Measurements from ENCODE around the gene HSD17B14. TPM values are rescaled to one million over a fixed set of nuclear protein-coding genes. Genes with fewer than 3 reads are reported as not detected.

Gene HSD17B14
- total and polyA plus RNA-seq, 8 donors = 2.8 to 41.4 (median 9.4) TPM; not detected in 1

GRCh38 chr19:48797103-48797502 lies 39.2 kb downstream of the HSD17B14 start:
- H3K4me3 ChIP-seq = no peak overlapping the region
- intact Hi-C loops (cut with DNase I; ENCODE audit: low total_unique reads) = loop anchor here (5.0 kb wide), 1 partner anchor 35 kb away; no protein-coding TSS in a partner anchor
- no peaks in the 10 kb centered on the region for H3K27me3 ChIP-seq
- 88 to 96% (median 89%) methylated on average over 6 to 7 of the region's 7 CpGs for WGBS, 5 donors
- no peaks in the 10 kb centered on the region for H3K9me3 ChIP-seq
- peak overlapping the region in 3 of 5 donors; percentile 73 to 88 (median 85) for H3K27ac ChIP-seq
- TF ChIP-seq CTCF (IDR thresholded peaks at IDR 0.05) (no peak), EP300 (IDR thresholded peaks at IDR 0.05) (no peak), POLR2AphosphoS5 (IDR thresholded peaks at IDR 0.05) (no peak), POLR2A (IDR thresholded peaks at IDR 0.05) (no peak)
- H3K4me1 ChIP-seq = peaks cover 16 to 27% (median 18%) of the 10 kb centered on the region in 4 donors
- H3K36me3 ChIP-seq = peaks cover 3 to 42% (median 29%) of the 10 kb centered on the region in 4 donors
- no peak for DNase-seq

- intact Hi-C loops (cut with DNase I; ENCODE audit: low total_unique reads) = loop anchor here (5.0 kb wide), 1 partner anchor 36 kb away; no protein-coding TSS in a partner anchor
- DNase-seq = no peak
- TF ChIP-seq POLR2A (IDR thresholded peaks at IDR 0.05) (no peak), POLR2AphosphoS5 (IDR thresholded peaks at IDR 0.05) (no peak), EP300 (IDR thresholded peaks at IDR 0.05) (no peak), CTCF (IDR thresholded peaks at IDR 0.05) (no peak)
- H3K36me3 ChIP-seq = peaks cover 3 to 42% (median 29%) of the 10 kb centered on the region in 4 donors
- peaks cover 16 to 27% (median 18%) of the 10 kb centered on the region in 4 donors for H3K4me1 ChIP-seq
- H3K4me3 ChIP-seq = no peak overlapping the region
- peak overlapping the region; percentile 73 to 93 (median 85) for H3K27ac ChIP-seq
- 57 to 87% (median 82%) methylated on average over 11 to 20 of the region's 20 CpGs for WGBS, 5 donors
- H3K9me3 ChIP-seq = no peaks in the 10 kb centered on the region
- H3K27me3 ChIP-seq = no peaks in the 10 kb centered on the region
These were observed 39.8 kb downstream of the HSD17B14 start for GRCh38 chr19:48796298-48797083.

GRCh38 chr19:48795685-48796070 lies 40.6 kb downstream of the HSD17B14 start:
- DNase-seq = no peak
- no peaks in the 10 kb centered on the region for H3K9me3 ChIP-seq
- H3K4me1 ChIP-seq = peaks cover 16 to 27% (median 18%) of the 10 kb centered on the region in 4 donors
- H3K27me3 ChIP-seq = no peaks in the 10 kb centered on the region
- H3K36me3 ChIP-seq = peaks cover 3 to 39% (median 28%) of the 10 kb centered on the region in 4 donors
- intact Hi-C loops (cut with DNase I; ENCODE audit: low total_unique reads) = loop anchor here (5.0 kb wide), 1 partner anchor 37 kb away; no protein-coding TSS in a partner anchor
- 31 to 48% (median 44%) methylated on average over 2 of the region's 2 CpGs for WGBS, 5 donors
- peak overlapping the region in 2 of 4 donors; percentile 53 to 57 for H3K4me3 ChIP-seq
- TF ChIP-seq POLR2A (IDR thresholded peaks at IDR 0.05) (no peak), POLR2AphosphoS5 (IDR thresholded peaks at IDR 0.05) (no peak)
- peak overlapping the region; percentile 73 to 93 (median 85) for H3K27ac ChIP-seq

- TF ChIP-seq CTCF (IDR thresholded peaks at IDR 0.05) (peak in 6 of 7 experiments; percentile 26 to 99 (median 94)), EP300 (IDR thresholded peaks at IDR 0.05) (no peak), POLR2AphosphoS5 (IDR thresholded peaks at IDR 0.05) (peak in 2 of 3 donors; percentile 47 to 85), POLR2A (IDR thresholded peaks at IDR 0.05) (no peak)
- 1 to 2% (median 2%) methylated on average over 28 to 38 of the region's 38 CpGs for WGBS, 5 donors
- Histone ChIP-seq H3K4me3 (peak overlapping the region; percentile 44 to 57 (median 48)), H3K27me3 (no peaks in the 10 kb centered on the region), H3K4me1 (peaks cover 16 to 27% (median 18%) of the 10 kb centered on the region in 4 donors), H3K9me3 (no peaks in the 10 kb centered on the region), H3K27ac (peak overlapping the region; percentile 73 to 93 (median 85)), H3K36me3 (peaks cover 3 to 34% (median 23%) of the 10 kb centered on the region in 4 donors)
- DNase-seq = peak; percentile 94 to 98
- intact Hi-C loops (cut with DNase I; ENCODE audit: low total_unique reads) = loop anchor here (5.0 kb wide), 1 partner anchor 37 kb away; no protein-coding TSS in a partner anchor
These were observed 41.1 kb downstream of the HSD17B14 start for GRCh38 chr19:48795055-48795684.

Data from stomach (tissue), 9 donors.